EH (cell line): ENCODE data around the gene NFAT5.
"Not testable (repeated sequence)": the region's sequence is repeated elsewhere in the genome, so short reads cannot be mapped to it uniquely, and the experiment has no call there.

ENCODE experiments used
- DNase-seq: peaks from one replicate; pipeline ENCODE4 v3.0.0-alpha.2; 2015; ENCODE audit warnings: low read depth

NFAT5 gene

GRCh38 chr16:69595127-69596036, 29.6 kb downstream of the NFAT5 start:
- peak; percentile 54 for DNase-seq

GRCh38 chr16:69596801-69597200, 31.0 kb downstream of the NFAT5 start:
- DNase-seq = no peak

GRCh38 chr16:69598045-69598444, 32.3 kb downstream of the NFAT5 start:
- no peak for DNase-seq

GRCh38 chr16:69599731-69600130, 34.0 kb downstream of the NFAT5 start:
- DNase-seq = no peak

GRCh38 chr16:69600202-69600601, 34.4 kb downstream of the NFAT5 start:
- no peak for DNase-seq

GRCh38 chr16:69601250-69601649, 35.5 kb downstream of the NFAT5 start:
- no peak for DNase-seq

GRCh38 chr16:69606985-69607384, 41.2 kb downstream of the NFAT5 start:
- DNase-seq = no peak

DNA sequence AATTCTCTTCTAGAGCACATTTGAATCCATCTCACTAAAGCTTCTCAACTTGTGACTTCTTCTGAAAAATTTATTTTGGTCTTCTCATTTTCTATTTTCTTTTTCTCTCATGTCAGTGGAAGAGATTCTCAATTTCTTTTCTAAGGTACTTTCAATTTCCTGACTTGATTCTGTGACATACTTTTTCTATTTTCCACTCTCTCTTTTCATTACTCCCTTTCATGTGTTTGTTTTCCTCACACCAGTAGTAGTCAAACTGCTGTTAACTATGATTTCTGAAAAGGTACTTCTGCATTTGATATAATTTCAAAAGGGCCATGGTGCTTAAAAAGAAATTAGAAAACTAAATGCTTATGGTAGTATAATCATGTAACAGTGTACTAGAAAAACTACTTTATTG, 41.9 kb downstream of the NFAT5 start:
- DNase-seq = no peak

- DNase-seq = peak; percentile 80
Observed at GRCh38 chr16:69610356-69610755, 44.6 kb downstream of the NFAT5 start.

GRCh38 chr16:69611103-69611640, 45.4 kb downstream of the NFAT5 start:
- DNase-seq = peak; percentile 53

DNA sequence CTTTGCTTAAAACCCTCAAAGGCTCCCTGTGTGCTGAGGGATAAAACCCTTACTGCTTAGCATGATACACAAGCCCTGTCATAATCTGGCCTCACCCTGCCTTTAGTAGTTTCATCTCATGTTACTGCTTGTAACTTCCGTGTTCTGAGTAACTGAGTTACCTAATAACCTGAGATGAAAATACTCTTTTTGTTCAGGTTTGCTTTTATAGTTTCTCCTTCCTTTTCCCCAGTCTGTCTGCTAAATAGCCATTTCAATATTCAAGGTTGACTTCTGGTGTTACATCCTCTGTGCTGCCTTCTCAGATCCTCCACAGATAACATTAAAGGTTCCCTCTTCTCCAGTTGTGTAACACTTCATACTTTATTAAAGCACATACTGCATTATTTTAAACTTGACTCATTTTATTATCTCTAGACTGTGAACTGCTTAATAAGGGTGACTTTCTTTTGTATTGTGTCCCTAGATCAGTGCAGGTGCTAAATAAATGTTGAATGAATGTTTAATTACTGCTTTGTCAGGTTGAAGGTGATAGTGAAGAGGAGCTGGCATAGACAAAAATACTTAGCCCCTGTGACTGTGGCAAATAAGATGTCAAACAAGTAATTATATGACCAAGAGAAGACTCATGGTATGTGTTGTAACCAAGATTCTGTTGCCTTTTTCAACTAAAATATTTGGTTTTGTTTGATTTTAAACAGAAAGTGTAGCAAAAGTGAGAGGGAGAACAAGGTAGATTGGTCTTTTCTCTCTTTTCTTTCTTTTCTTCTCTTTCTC, 47.8 kb downstream of the NFAT5 start:
- DNase-seq = peak; percentile 38

DNA sequence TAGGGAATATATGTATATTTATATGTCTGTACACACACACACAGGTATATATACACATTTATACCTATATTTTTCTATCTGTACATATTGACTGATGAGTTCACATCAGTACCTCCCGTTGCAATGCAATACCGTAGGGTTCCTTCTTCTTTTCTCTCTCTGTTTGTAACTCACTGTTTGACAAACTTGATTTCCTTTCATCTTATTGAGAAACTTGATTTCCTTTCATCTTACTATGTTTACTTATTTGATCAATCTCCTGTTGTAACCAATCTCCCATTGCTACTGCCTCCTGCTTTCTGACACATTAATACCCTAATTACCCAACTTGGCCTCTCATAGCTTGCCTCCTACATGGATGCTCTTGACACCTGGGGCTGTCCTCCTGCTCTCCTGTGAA, 49.8 kb downstream of the NFAT5 start:
- DNase-seq = no peak

GRCh38 chr16:69616082-69616481, 50.3 kb downstream of the NFAT5 start:
- DNase-seq = no peak

- DNase-seq = no peak
Observed at GRCh38 chr16:69618307-69618706, 52.5 kb downstream of the NFAT5 start.

GRCh38 chr16:69618721-69619120, 53.0 kb downstream of the NFAT5 start:
- no peak for DNase-seq

GRCh38 chr16:69619514-69619913, 53.7 kb downstream of the NFAT5 start:
- DNase-seq = no peak

DNA sequence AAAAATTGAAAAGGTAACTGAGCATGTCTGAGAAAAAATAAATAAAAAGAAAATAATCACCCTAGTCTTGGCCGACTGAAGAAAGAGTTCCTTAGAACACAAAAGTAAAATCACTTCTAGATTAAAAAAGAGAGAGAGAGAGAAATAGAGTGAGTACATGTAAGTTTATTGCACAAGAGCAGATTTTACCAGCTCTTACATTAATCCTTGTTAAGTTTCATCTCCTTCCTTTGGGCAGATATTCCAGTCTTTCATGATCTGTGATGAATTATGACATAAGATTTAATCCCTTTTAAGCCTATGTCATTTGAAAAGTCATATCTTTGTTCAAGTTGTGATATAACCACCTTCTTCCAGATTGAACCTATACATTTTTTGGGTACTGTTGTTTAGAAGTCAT, 54.8 kb downstream of the NFAT5 start:
- DNase-seq = no peak

DNA sequence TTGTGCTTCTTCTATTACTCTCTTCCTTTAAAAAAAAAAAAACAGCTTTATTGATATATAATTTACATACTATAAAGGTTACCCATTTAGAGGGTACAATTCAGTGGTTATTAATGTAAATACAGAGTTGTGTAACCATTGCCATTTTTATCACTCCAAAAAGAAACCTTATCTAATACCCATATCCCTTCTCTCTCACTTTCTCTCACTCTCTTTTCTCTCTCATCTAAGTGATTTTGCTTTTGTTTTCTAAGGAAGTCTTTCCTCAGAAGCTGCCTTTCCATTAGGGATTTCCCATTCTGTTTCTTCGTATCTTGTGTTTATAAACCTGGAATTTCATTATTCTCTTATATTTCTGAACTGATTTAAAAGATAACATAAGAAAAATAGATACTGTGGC, 55.5 kb downstream of the NFAT5 start:
- no peak for DNase-seq

DNA sequence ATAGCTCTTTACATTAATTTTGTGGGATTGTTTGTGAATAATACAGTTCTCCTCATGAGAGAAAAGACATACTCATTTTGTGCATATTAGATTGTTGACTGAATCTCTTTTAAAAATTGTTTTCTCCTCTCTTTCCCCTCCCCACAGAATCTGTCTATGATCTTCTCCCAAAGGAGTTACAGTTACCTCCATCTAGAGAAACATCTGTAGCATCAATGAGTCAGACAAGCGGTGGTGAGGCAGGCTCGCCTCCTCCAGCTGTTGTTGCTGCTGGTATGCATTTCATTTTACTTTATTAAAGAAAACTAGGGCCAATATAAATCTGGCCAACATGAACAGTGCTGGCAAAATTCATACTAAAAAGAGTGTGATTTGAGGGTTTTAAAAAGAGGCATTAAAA, 60.5 kb downstream of the NFAT5 start:
- peak; percentile 24 for DNase-seq

- DNase-seq = no peak
Observed at GRCh38 chr16:69632828-69633227, 67.1 kb downstream of the NFAT5 start.

DNA sequence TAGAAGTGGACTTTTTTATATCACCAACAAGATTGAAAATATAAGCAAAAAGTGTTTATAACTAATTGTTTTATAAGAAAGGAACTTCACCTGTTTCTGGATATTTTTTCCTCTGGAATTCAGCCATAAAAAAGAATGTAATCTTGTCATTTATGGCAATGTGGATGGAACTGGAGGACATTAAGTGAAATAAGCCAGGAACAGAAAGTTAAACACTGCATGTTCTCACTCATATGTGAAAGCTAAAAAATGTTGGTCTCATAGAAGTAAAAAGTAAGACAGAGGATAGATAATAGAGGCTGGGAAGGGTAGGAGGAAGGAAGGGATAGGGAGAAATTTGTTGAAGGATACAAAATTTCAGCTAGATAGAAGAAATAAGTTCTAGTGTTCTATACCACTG, 67.6 kb downstream of the NFAT5 start:
- no peak for DNase-seq

DNA sequence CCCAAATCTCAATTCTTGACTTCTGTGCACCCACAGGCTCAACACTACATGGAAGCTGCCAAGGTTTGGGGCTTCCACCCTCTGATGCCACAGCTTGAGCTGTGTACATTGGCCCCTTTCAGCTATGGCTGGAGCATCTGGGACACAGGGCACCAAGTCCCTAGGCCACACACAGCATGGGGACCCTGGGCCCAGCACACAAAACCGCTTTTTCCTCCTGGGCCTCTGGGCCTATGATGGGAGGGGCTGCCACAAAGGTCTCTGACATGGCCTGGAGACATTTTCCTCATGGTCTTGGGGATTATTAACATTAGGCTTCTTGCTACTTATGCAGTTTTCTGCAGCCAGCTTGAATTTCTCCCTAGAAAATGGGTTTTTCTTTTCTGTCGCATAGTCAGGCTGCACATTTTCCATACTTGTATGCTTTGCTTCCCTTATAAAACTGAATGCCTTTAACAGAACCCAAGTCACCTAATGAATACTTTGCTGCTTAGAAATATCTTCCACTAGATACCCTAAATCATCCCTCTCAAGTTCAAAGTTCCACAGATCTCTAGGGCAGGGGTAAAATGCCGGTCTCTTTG, 70.9 kb downstream of the NFAT5 start:
- not testable (repeated sequence) for DNase-seq
